ENCODE measurements around the gene HELLS. TPM values are rescaled to one million over a fixed set of nuclear protein-coding genes. Genes with fewer than 3 reads are reported as not detected.
A peak's percentile ranks its signal among the peaks of the same experiment; 100 is the strongest.
"Not testable (repeated sequence)": the region's sequence is repeated elsewhere in the genome, so short reads cannot be mapped to it uniquely, and the experiment has no call there.

Gene HELLS
- total RNA-seq, 3 donors from 2014 or later = 6.4 to 33.2 (median 11.6) TPM

GRCh38 chr10:94630017-94630688 lies 84.6 kb downstream of the HELLS start:
- DNase-seq (no peak), ATAC-seq (peak; percentile 49)
- H3K4me1 ChIP-seq (ENCODE audit: low read depth) = no peaks in the 10 kb centered on the region
- H3K36me3 ChIP-seq (ENCODE audit: low read depth) = no peaks in the 10 kb centered on the region
- peaks cover 17% of the 10 kb centered on the region for H3K9me3 ChIP-seq
- no peak for TF ChIP-seq CTCF (IDR thresholded peaks at IDR 0.05)
- H3K4me3 ChIP-seq = no peak overlapping the region
- intact Hi-C loops (cut with DNase I, micrococcal nuclease) = no loop called here

GRCh38 chr10:94631077-94631875 lies 85.7 kb downstream of the HELLS start:
- Histone ChIP-seq H3K9me3 (peaks cover 17% of the 10 kb centered on the region), H3K4me3 (no peak overlapping the region), H3K4me1 (ENCODE audit: low read depth) (no peaks in the 10 kb centered on the region), H3K36me3 (ENCODE audit: low read depth) (no peaks in the 10 kb centered on the region)
- DNase-seq = no peak
- TF ChIP-seq CTCF (IDR thresholded peaks at IDR 0.05) = no peak
- ATAC-seq = no peak
- intact Hi-C loops (cut with DNase I, micrococcal nuclease) = no loop called here

GRCh38 chr10:94632954-94633353 lies 87.4 kb downstream of the HELLS start:
- TF ChIP-seq CTCF (IDR thresholded peaks at IDR 0.05) = no peak
- Histone ChIP-seq H3K36me3 (ENCODE audit: low read depth) (no peaks in the 10 kb centered on the region), H3K4me3 (no peak overlapping the region), H3K9me3 (peaks cover 24% of the 10 kb centered on the region), H3K4me1 (ENCODE audit: low read depth) (no peaks in the 10 kb centered on the region)
- DNase-seq (no peak), ATAC-seq (no peak)
- intact Hi-C loops (cut with DNase I, micrococcal nuclease) = no loop called here

GRCh38 chr10:94638097-94638496 lies 92.5 kb downstream of the HELLS start:
- H3K36me3 ChIP-seq (ENCODE audit: low read depth); ATAC-seq; DNase-seq; H3K4me1 ChIP-seq (ENCODE audit: low read depth); H3K4me3 ChIP-seq; intact Hi-C loops (cut with DNase I, micrococcal nuclease): not testable (repeated sequence)
- H3K9me3 ChIP-seq = peaks cover 31% of the 10 kb centered on the region

- TF ChIP-seq CTCF (IDR thresholded peaks at IDR 0.05) = no peak
- Histone ChIP-seq H3K4me3 (no peak overlapping the region), H3K4me1 (ENCODE audit: low read depth) (no peaks in the 10 kb centered on the region), H3K9me3 (peaks cover 19% of the 10 kb centered on the region), H3K36me3 (ENCODE audit: low read depth) (no peaks in the 10 kb centered on the region)
- ATAC-seq (no peak), DNase-seq (no peak)
- intact Hi-C loops (cut with DNase I, micrococcal nuclease) = no loop called here
Observed at GRCh38 chr10:94639902-94640301, 94.3 kb downstream of the HELLS start.

- DNase-seq (no peak), ATAC-seq (no peak)
- intact Hi-C loops (cut with DNase I, micrococcal nuclease) = no loop called here
Observed at GRCh38 chr10:94640562-94640961, 95.0 kb downstream of the HELLS start.

More at GRCh38 chr10:94640562-94640961, 95.0 kb downstream of the HELLS start:
- no peaks in the 10 kb centered on the region for H3K4me1 ChIP-seq (ENCODE audit: low read depth)
- peaks cover 19% of the 10 kb centered on the region for H3K9me3 ChIP-seq
- TF ChIP-seq CTCF (IDR thresholded peaks at IDR 0.05) = no peak
- no peak overlapping the region for H3K4me3 ChIP-seq
- H3K36me3 ChIP-seq (ENCODE audit: low read depth) = no peaks in the 10 kb centered on the region
